ENCODE results near the gene MBOAT7.
"Not testable (repeated sequence)": the region's sequence is repeated elsewhere in the genome, so short reads cannot be mapped to it uniquely, and the experiment has no call there.

Gene MBOAT7

DNA sequence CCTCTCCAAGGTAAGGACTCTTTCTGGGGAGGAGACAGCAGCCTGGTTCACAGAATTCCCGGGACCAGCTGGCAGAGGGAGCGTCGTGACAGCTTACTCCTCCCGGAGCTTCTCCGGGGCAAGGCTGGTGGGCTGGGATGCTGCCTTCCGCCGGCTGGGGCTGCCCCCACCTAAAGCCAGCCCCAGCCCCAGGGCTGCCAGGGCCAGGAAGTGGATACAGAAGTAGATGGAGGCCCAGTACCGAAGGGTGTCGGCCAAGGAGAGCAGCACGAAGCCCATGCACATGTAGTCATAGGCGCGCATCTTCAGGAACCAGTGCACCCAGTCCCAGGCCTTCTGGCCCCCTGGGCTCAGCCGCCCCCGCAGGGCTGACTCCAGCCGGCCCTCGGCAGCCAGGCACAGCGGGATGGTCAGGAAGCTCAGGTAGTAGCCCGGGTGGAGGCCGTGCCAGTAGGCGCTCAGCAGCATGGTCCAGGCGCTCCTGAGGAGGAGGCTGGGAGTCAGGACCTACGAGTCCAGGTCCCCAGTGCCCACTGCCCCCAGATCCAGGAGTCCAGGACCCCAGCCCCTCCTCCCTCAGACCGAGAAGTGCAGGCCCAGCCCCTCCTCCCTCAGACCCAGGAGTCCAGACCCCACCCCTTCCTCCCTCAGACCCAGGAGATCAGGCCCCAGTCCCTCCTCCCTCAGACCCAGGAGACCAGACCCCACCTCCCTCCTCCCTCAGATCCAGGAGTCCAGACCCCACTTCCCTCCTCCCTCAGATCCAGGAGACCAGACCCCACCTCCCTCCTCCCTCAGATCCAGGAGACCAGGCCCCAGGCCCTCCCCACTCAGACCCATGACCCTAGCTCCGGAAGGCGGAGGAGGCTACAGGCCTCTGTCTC, 15.2 kb downstream of the MBOAT7 start:
- Histone ChIP-seq H3K36me3 (peaks cover 58% of the 10 kb centered on the region), H3K27ac (peak overlapping the region; percentile 43), H3K4me3 (ENCODE audit: low read depth in 1 of 2, low read length in 1 of 2) (no peak overlapping the region), H3K4me1 (ENCODE audit: control insufficient read depth in 1 of 2, insufficient read depth in 1 of 2, low read depth in 1 of 2, low read length in 1 of 2) (peaks cover 9 to 16% of the 10 kb centered on the region in 2 experiments), H3K27me3 (no peaks in the 10 kb centered on the region), H3K9me3 (no peaks in the 10 kb centered on the region)
- TF ChIP-seq, protein P1, sequence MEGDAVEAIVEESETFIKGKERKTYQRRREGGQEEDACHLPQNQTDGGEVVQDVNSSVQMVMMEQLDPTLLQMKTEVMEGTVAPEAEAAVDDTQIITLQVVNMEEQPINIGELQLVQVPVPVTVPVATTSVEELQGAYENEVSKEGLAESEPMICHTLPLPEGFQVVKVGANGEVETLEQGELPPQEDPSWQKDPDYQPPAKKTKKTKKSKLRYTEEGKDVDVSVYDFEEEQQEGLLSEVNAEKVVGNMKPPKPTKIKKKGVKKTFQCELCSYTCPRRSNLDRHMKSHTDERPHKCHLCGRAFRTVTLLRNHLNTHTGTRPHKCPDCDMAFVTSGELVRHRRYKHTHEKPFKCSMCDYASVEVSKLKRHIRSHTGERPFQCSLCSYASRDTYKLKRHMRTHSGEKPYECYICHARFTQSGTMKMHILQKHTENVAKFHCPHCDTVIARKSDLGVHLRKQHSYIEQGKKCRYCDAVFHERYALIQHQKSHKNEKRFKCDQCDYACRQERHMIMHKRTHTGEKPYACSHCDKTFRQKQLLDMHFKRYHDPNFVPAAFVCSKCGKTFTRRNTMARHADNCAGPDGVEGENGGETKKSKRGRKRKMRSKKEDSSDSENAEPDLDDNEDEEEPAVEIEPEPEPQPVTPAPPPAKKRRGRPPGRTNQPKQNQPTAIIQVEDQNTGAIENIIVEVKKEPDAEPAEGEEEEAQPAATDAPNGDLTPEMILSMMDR (IDR thresholded peaks at IDR 0.05), result no peak

DNA sequence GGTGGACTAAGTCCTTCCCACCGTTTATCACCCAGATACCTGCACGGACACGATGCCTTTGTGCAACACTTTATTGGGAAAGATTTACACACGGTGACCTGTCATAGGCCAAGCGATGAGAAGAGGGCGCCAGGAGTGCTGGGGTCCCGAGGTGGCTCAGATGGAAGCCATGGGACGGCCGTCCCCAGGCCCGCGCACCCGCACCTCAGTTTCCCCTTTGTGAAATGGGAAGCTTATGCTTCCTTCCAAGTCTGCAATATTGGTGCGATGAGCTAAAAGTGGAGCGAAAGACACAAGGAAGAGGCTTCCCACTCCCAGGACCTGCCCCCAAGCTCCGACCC, 16.1 kb downstream of the MBOAT7 start:
- no peaks in the 10 kb centered on the region for H3K27me3 ChIP-seq
- peak overlapping the region; percentile 43 for H3K27ac ChIP-seq
- H3K9me3 ChIP-seq, result no peaks in the 10 kb centered on the region
- no peak overlapping the region for H3K4me3 ChIP-seq (ENCODE audit: low read depth in 1 of 2, low read length in 1 of 2)
- H3K36me3 ChIP-seq, result peaks cover 50% of the 10 kb centered on the region
- TF ChIP-seq, protein P1 (IDR thresholded peaks at IDR 0.05), result no peak
- H3K4me1 ChIP-seq (ENCODE audit: control insufficient read depth in 1 of 2, insufficient read depth in 1 of 2, low read depth in 1 of 2, low read length in 1 of 2), result peaks cover 11 to 19% of the 10 kb centered on the region in 2 experiments

DNA sequence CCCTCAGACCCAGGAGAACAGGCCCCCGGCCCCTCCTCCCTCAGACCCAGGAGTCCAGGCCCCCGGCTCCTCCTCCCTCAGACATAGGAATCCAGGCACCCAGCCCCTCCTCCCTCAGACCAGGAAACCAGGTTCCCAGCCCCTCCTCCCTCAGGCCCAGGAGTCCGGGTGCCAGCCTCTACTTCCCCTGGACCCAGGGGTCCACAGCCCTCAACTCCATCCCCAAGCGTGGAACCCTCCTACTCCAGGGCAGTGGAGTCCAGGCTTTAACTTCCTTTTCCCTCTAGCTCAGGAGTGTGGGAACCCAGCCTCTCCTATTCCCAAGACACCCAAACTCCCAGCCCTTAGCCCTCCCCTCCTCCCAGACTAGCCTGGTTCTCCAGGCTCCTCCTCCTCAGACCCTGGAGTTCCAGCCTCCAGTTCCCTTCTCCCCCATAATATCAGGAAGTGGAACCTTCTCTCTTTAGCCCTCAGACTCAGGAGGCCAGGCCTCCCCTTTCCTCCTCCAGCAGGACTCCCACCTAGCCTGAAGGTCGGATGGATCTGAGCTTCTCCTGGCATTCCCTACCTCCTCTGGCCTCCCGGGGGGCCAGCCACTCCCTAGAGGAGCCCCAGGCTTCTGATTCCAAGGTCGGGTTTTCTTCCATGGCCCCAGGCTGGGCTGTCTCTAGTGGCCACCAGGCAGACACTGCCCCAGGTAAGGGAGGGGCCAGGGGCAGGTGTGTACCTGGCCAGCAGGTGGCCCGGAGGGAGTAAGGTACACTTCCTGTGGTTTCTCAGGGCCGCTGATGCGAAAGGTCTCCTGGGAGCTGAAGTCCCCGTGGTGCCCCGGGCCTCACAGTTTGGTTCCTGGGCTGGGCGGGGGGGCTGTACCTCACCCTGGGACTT, 16.7 kb downstream of the MBOAT7 start, which contains the start of gene TMC4:
Gene TMC4 (minus strand): TSS at position 690 of the 888 bp plus-strand sequence. CDS start 43 bp downstream, at position 647.
- Histone ChIP-seq H3K27ac (peak within 1 kb of the TSS; percentile 43), H3K27me3 (no peaks in the 10 kb centered on the region), H3K4me1 (ENCODE audit: control insufficient read depth in 1 of 2, insufficient read depth in 1 of 2, low read depth in 1 of 2, low read length in 1 of 2) (peaks cover 16 to 24% of the 10 kb centered on the region in 2 experiments), H3K36me3 (peaks cover 43% of the 10 kb centered on the region), H3K4me3 (ENCODE audit: low read depth in 1 of 2, low read length in 1 of 2) (no peak within 1 kb of the TSS), H3K9me3 (no peaks in the 10 kb centered on the region)
- TF ChIP-seq, protein P1 (IDR thresholded peaks at IDR 0.05), result peak; percentile 15

DNA sequence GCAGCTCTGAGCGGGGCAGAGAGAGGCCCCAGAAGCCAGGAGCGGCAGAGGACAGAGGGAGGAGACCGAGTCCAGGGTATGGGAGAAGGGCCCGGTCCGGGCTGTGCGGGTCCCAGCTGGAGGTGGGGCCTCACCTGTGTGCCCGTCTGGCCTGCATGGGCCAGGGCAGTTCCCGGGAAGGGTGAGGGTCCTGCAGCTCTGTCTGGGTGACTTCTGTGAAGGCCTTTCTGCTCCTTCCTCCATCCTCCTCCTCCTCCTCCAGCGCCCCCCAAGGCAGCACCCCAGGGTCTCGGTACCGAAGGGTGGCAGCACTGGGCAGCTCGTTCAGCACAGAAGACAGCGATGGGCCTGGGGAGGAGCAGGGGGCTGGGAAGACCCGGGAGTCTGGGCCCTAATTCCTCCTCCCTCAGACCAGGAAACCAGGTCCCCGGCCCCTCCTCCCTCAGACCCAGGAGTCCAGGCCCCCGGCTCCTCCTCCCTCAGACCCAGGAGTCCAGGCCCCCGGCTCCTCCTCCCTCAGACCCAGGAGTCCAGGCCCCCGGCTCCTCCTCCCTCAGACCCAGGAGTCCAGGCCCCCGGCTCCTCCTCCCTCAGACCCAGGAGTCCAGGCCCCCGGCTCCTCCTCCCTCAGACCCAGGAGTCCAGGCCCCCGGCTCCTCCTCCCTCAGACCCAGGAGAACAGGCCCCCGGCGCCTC, 17.5 kb downstream of the MBOAT7 start:
- not testable (repeated sequence) for H3K9me3 ChIP-seq; H3K4me3 ChIP-seq (ENCODE audit: low read depth in 1 of 2, low read length in 1 of 2); H3K27me3 ChIP-seq; H3K27ac ChIP-seq
- Histone ChIP-seq H3K4me1 (ENCODE audit: control insufficient read depth in 1 of 2, insufficient read depth in 1 of 2, low read depth in 1 of 2, low read length in 1 of 2) (peaks cover 21 to 29% of the 10 kb centered on the region in 2 experiments), H3K36me3 (peaks cover 35% of the 10 kb centered on the region)

DNA sequence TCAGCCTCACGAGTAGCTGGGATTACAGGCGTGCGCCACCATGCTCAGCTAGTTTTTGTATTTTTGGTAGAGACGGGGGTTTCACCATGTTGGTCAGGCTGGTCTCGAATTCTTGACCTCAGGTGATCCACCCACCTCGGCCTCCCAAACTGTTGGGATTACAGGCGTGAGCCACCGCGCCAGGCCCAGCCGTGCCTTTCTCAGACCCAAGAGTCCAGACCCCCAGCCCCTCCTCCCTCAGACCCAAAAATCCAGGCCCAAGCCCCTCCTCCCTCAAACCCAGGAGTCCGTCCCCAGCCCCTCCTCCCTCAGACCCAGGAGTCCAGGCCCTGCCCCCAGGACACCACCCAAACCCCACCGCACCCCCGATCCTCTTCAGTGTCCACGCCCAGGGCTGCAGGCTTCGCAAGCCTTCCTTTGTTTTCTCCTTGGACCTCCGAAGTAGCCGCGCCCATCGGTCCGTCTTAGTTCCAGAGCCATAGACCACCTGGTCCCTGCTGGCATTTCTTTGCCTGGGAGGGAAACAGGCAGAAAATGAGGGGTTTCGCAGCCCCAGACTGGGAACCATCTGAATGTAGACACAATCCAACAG, 20.1 kb downstream of the MBOAT7 start:
- Histone ChIP-seq H3K4me3 (ENCODE audit: low read depth in 1 of 2, low read length in 1 of 2) (no peak overlapping the region), H3K9me3 (no peaks in the 10 kb centered on the region), H3K27me3 (peaks cover 17% of the 10 kb centered on the region), H3K27ac (no peak overlapping the region), H3K4me1 (ENCODE audit: control insufficient read depth in 1 of 2, insufficient read depth in 1 of 2, low read depth in 1 of 2, low read length in 1 of 2) (peaks cover 31 to 46% of the 10 kb centered on the region in 2 experiments), H3K36me3 (peaks cover 11% of the 10 kb centered on the region)
- TF ChIP-seq, protein P1 (IDR thresholded peaks at IDR 0.05), result no peak
